Endothelial cell of umbilical vein (primary cell): ENCODE data around the gene CEP104. TPM values are rescaled to one million over a fixed set of nuclear protein-coding genes. Genes with fewer than 3 reads are reported as not detected.

Experiments
- BruUV-seq: library from RNA; stranded (reverse); fragments of 400-500 nt; replicated peaks from 2 replicates; lab custom pipeline; 2021; lab: Mats Ljungman, UMichigan
- CTCF ChIA-PET: fragments of 300-600, 350-600 bp; sonication (Branson Sonifier 250); formaldehyde crosslinking; loops from one replicate; lab custom pipeline; 2021; ENCODE audit warnings: antibody characterized with exemption, inconsistent platforms; lab: Charles Lee
- POLR2A ChIA-PET: fragments of 300-600, 350-600 bp; sonication (Branson Sonifier 250); formaldehyde crosslinking; loops from one replicate; lab custom pipeline; 2021; ENCODE audit warnings: antibody characterized with exemption, inconsistent platforms; lab: Charles Lee
- DNase-seq: peaks from one replicate; pipeline ENCODE4 v3.0.0-alpha.2; 2011; ENCODE audit warnings: low read depth, low spot score
- FAIRE-seq: peaks from 2 replicates; lab custom pipeline; 2011; peaks lifted over from hg19 to GRCh38; lab: Jason Lieb, UNC
- H2AFZ ChIP-seq: 2 replicates; pipeline ENCODE4 v1.6.0; 2012; ENCODE audit warnings: low read depth, low read length, control low read depth, inconsistent platforms
- H3K27ac ChIP-seq: 2 replicates; pipeline ENCODE4 v1.5.1; 2011; ENCODE audit warnings: low read depth, mild to moderate bottlenecking, control low read depth, low read length, moderate library complexity; ENCODE audit not compliant: insufficient read depth
- H3K27me3 ChIP-seq, 2 experiments: 2 replicates each; pipeline versions ENCODE4 v1.6.0 to v1.6.1; 2011; ENCODE audit warnings: low read length in 2 of 2, mixed read lengths in 1 of 2; ENCODE audit not compliant: control insufficient read depth in 2 of 2, insufficient read depth in 2 of 2
- H3K36me3 ChIP-seq, 2 experiments: 2 replicates in 1 of 2; 3 replicates in 1 of 2; pipeline ENCODE4 v1.5.1; 2011; ENCODE audit warnings: low read length in 2 of 2, mild to moderate bottlenecking in 1 of 2, moderate library complexity in 1 of 2; ENCODE audit not compliant: control insufficient read depth in 2 of 2, insufficient read depth in 2 of 2; ENCODE audit errors: extremely low read depth in 1 of 2
- H3K4me1 ChIP-seq: 3 replicates; pipeline ENCODE4 v1.5.1; 2011; ENCODE audit warnings: mild to moderate bottlenecking, low read length; ENCODE audit not compliant: control insufficient read depth, insufficient read depth; ENCODE audit errors: extremely low read depth
- H3K4me2 ChIP-seq: 2 replicates; pipeline ENCODE4 v1.6.1; 2011; ENCODE audit warnings: low read length, control low read depth, mixed read lengths; ENCODE audit not compliant: insufficient read depth
- H3K4me3 ChIP-seq, 3 experiments: fragments of 200-600 bp in 1 of 3; sonication (generic), shearing (Covaris generic) in 1 of 3; replicated peaks in 1 of 3; 2 replicates each; pipeline ENCODE4 v1.5.1; 2011 to 2016; ENCODE audit warnings: control low read depth in 3 of 3, low read length in 3 of 3, mild to moderate bottlenecking in 2 of 3, inconsistent platforms in 1 of 3, low read depth in 1 of 3, moderate library complexity in 1 of 3; ENCODE audit not compliant: insufficient read depth in 1 of 3
- H3K79me2 ChIP-seq: 2 replicates; pipeline ENCODE4 v1.6.0; 2012; ENCODE audit warnings: low read length, inconsistent platforms; ENCODE audit not compliant: control insufficient read depth, insufficient read depth
- H3K9ac ChIP-seq: replicated peaks from 2 replicates; pipeline ENCODE3; 2011; ENCODE audit warnings: low read length, control low read depth; ENCODE audit not compliant: insufficient read depth; ENCODE audit errors: extremely low read depth
- H3K9me1 ChIP-seq: replicated peaks from 3 replicates; pipeline ENCODE4 v1.6.0; 2011; ENCODE audit warnings: mild to moderate bottlenecking, low read length; ENCODE audit not compliant: control insufficient read depth, insufficient read depth; ENCODE audit errors: extremely low read depth
- H3K9me3 ChIP-seq: replicated peaks from 2 replicates; pipeline ENCODE4 v1.5.1; 2012; ENCODE audit warnings: low read length, inconsistent platforms; ENCODE audit not compliant: control insufficient read depth, insufficient read depth
- H4K20me1 ChIP-seq: replicated peaks from 2 replicates; pipeline ENCODE3; 2011; ENCODE audit warnings: mild to moderate bottlenecking, low read length; ENCODE audit not compliant: control insufficient read depth, insufficient read depth; ENCODE audit errors: extremely low read depth
- EZH2 ChIP-seq: IDR thresholded peaks from 2 replicates; pipeline ENCODE4 v1.6.1; 2012; ENCODE audit warnings: borderline replicate concordance, low read depth, mild to moderate bottlenecking, moderate library complexity, low read length, inconsistent platforms; ENCODE audit not compliant: severe bottlenecking
- FOS ChIP-seq: IDR thresholded peaks from 2 replicates; pipeline ENCODE4 v1.6.1; 2011; ENCODE audit warnings: mild to moderate bottlenecking, low read length, moderate library complexity, borderline replicate concordance; ENCODE audit not compliant: insufficient read depth
- GATA2 ChIP-seq: IDR thresholded peaks from 2 replicates; pipeline ENCODE4 v1.7.0; 2011; ENCODE audit warnings: low read depth, mild to moderate bottlenecking, moderate library complexity, mixed read lengths, low read length; ENCODE audit not compliant: insufficient read length, insufficient read depth
- JUN ChIP-seq: IDR thresholded peaks from 2 replicates; pipeline ENCODE4 v1.6.1; 2011; ENCODE audit warnings: borderline replicate concordance, low read depth; ENCODE audit not compliant: insufficient read length, insufficient read depth
- MAX ChIP-seq: IDR thresholded peaks from 2 replicates; pipeline ENCODE4 v1.6.1; 2011; ENCODE audit not compliant: insufficient read depth, insufficient read length
- MYC ChIP-seq: IDR thresholded peaks from one replicate; pipeline ENCODE4 v1.6.1; 2011; ENCODE audit warnings: mild to moderate bottlenecking, low read depth, low read length
- POLR2A ChIP-seq: IDR thresholded peaks from 2 replicates; pipeline ENCODE4 v1.6.1; 2012; ENCODE audit warnings: low read depth, mild to moderate bottlenecking, control low read depth, low read length
- POLR2AphosphoS5 ChIP-seq: IDR thresholded peaks from 2 replicates; pipeline ENCODE4 v1.6.1; 2012; ENCODE audit warnings: low read depth, mild to moderate bottlenecking, control low read depth, low read length, moderate library complexity; ENCODE audit not compliant: insufficient read depth
- dilution Hi-C: fragments of 300-500 bp; cut with MboI; formaldehyde crosslinking; loops from one replicate; pipeline ENCODE4 v1.15.0; 2019; ENCODE audit warnings: low sequenced_read_pairs; ENCODE audit not compliant: extremely low pct_ligation_motif_present
- intact Hi-C: fragments of 100-400 bp; cut with micrococcal nuclease; formaldehyde crosslinking; loops from one replicate; pipeline ENCODE4 v1.10.0; 2022
- polyA plus RNA-seq, 4 experiments: library from polyadenylated mRNA; depleted of rRNA in 3 of 4; stranded (reverse) in 3 of 4; unstranded in 1 of 4; fragments of >200 nt; gene quantifications; 2 replicates each; pipeline versions ENCODE4 v1.2.1 to v1.2.3, GENCODE V29; 2011 to 2012; ENCODE audit warnings: missing spikeins in 1 of 4
- total RNA-seq: library from RNA; stranded (reverse); gene quantifications from 2 replicates; pipeline ENCODE4 v1.2.3, GENCODE V29; 2021
- TF ChIP-seq, protein P1 (sequence below), 2 donors: IDR thresholded peaks; 1 replicate in 1 of 2; 2 replicates in 1 of 2; pipeline ENCODE4 v1.5.1; 2011; ENCODE audit warnings: low read length in 2 of 2, mild to moderate bottlenecking in 2 of 2, moderate library complexity in 2 of 2, control low read depth in 1 of 2, inconsistent platforms in 1 of 2, low read depth in 1 of 2; ENCODE audit not compliant: insufficient read depth in 1 of 2; ENCODE audit errors: extremely low read depth in 1 of 2

CEP104 gene
- total and polyA plus RNA-seq, 2 donors (not counting 3 experiments of a cell fraction or from before 2014, with no cell fraction given) = 12.4 to 43.0 TPM

- Histone ChIP-seq H3K9me1 (no peaks in the 10 kb centered on the region), H3K27ac (no peak overlapping the region), H4K20me1 (no peaks in the 10 kb centered on the region), H3K27me3 (peaks cover 0 to 1% of the 10 kb centered on the region in 2 experiments), H3K9me3 (no peaks in the 10 kb centered on the region), H3K36me3 (no peaks in the 10 kb centered on the region), H2AFZ (no peak overlapping the region), H3K4me2 (no peak overlapping the region), H3K9ac (no peak overlapping the region), H3K79me2 (peaks cover 9% of the 10 kb centered on the region), H3K4me1 (peaks cover 6% of the 10 kb centered on the region), H3K4me3 (no peak overlapping the region)
- POLR2A ChIA-PET = no interaction called here
- TF ChIP-seq MYC (no peak), POLR2A (no peak), GATA2 (no peak), POLR2AphosphoS5 (no peak), FOS (no peak), MAX (no peak), EZH2 (no peak), JUN (no peak)
- TF ChIP-seq, protein P1, sequence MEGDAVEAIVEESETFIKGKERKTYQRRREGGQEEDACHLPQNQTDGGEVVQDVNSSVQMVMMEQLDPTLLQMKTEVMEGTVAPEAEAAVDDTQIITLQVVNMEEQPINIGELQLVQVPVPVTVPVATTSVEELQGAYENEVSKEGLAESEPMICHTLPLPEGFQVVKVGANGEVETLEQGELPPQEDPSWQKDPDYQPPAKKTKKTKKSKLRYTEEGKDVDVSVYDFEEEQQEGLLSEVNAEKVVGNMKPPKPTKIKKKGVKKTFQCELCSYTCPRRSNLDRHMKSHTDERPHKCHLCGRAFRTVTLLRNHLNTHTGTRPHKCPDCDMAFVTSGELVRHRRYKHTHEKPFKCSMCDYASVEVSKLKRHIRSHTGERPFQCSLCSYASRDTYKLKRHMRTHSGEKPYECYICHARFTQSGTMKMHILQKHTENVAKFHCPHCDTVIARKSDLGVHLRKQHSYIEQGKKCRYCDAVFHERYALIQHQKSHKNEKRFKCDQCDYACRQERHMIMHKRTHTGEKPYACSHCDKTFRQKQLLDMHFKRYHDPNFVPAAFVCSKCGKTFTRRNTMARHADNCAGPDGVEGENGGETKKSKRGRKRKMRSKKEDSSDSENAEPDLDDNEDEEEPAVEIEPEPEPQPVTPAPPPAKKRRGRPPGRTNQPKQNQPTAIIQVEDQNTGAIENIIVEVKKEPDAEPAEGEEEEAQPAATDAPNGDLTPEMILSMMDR (IDR thresholded peaks at IDR 0.05; ENCODE audit: extremely low read depth in 1 of 2, insufficient read depth in 1 of 2, low read depth in 1 of 2, low read length in 2 of 2) = no peak
- dilution Hi-C loops = no loop called here
- no TSS peak for BruUV-seq
- FAIRE-seq (no peak), DNase-seq (no peak)
- CTCF ChIA-PET = no interaction called here
- intact Hi-C loops = loop anchor here (5.0 kb wide), 1 partner anchor 348 kb away; the partner anchor contains the start of gene ARHGEF16
Observed at GRCh38 chr1:3799976-3800685, 56.9 kb downstream of the CEP104 start.
